ENCODE data around the gene JAKMIP3.

JAKMIP3 gene

DNA sequence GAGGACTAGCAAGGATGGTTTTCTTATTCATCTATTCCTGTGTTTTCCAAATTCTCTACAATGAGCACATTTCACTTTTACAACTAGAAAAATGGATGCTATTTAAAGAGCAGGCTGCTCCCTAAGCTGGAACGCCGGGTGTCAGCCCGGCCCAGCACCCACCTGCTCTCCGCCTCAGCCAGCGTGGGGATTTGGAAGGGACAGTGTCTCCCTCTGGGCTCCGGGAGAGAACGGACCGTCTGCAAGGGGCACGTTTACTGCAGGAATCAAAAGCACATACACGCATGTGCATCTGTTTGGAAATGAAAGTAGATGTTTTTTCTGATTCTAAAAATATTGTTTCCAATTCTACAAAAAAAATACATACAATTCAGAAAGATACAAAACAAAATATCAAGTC lies 2.3 kb upstream of the JAKMIP3 start:
- H3K4me3 ChIP-seq (replicated peaks; ENCODE audit: low read depth, low read length) = no peak overlapping the region
- no peak for DNase-seq (ENCODE audit: low read depth)
- TF ChIP-seq, protein P1, sequence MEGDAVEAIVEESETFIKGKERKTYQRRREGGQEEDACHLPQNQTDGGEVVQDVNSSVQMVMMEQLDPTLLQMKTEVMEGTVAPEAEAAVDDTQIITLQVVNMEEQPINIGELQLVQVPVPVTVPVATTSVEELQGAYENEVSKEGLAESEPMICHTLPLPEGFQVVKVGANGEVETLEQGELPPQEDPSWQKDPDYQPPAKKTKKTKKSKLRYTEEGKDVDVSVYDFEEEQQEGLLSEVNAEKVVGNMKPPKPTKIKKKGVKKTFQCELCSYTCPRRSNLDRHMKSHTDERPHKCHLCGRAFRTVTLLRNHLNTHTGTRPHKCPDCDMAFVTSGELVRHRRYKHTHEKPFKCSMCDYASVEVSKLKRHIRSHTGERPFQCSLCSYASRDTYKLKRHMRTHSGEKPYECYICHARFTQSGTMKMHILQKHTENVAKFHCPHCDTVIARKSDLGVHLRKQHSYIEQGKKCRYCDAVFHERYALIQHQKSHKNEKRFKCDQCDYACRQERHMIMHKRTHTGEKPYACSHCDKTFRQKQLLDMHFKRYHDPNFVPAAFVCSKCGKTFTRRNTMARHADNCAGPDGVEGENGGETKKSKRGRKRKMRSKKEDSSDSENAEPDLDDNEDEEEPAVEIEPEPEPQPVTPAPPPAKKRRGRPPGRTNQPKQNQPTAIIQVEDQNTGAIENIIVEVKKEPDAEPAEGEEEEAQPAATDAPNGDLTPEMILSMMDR (IDR thresholded peaks at IDR 0.05; ENCODE audit: low read length, missing control alignments) = no peak

DNA sequence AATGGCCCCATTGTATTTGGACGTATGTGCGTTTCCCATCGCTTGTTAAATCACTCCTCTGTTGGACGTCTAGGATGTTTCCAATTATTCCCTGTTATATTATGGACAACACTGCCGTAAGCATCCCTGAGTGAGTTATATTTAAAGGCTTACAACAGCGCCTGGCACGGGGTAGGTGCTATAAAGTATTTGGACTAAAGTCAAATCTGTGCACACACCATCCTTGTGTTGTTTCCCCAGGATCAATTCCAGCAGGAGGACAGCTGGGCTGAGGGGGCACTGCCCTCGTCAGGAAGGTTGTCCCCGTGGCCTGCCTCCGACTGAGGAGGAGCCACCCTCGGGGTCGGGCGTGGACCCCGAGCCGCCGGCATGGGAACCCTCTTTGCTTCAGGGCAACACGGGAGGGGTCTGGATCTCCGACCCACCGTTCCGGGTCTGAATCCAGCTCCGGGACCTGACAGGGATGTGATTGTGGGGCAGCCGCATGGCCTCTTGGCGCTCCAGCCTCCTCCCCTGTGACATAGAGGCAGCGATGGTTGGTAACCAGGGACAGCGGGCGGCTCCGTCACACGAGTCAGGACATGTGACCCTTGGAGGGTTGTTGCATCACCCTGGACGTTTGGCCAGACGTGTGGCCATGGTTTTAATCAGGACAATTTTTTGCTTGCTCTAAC lies 1.5 kb upstream of the JAKMIP3 start:
- no peak for DNase-seq (ENCODE audit: low read depth)
- no peak overlapping the region for H3K4me3 ChIP-seq (replicated peaks; ENCODE audit: low read depth, low read length)
- TF ChIP-seq, protein P1 (IDR thresholded peaks at IDR 0.05; ENCODE audit: low read length, missing control alignments) = no peak

DNA sequence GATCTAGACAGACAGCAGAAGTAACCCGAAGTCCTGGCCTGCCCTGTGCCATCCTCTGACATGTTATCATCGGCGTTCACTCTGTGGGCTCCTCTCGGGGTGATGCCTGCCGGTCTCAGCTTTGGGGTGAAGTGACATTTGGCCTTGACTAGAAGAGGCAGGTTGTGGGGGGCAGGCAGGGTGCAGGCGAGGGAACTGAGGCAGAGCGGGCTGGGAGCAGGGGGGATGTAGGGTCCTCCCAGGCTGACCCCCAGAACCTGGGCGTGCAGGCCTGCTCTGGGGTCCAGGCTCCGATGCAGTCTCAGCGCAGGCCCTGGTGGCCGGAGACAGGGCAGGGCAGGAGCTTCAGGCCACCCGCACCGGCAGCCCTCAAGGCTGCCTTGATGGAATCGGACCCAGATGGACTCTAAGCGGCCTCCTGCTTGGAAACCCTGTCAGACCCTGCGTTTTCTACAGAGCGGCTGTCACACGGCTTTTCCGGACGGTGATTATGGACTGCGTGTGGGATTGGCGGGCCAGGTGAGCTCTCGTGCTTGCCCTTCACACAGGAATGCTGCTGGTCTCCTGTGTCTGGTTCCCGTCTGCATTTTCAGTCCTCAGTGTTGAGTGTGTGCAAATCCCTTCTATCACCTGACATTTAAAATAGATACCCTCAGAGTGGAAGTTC lies 842 bp upstream of the JAKMIP3 start:
- H3K4me3 ChIP-seq (replicated peaks; ENCODE audit: low read depth, low read length) = peak overlapping the region; percentile 64
- TF ChIP-seq, protein P1 (IDR thresholded peaks at IDR 0.05; ENCODE audit: low read length, missing control alignments) = no peak
- no peak for DNase-seq (ENCODE audit: low read depth)

DNA sequence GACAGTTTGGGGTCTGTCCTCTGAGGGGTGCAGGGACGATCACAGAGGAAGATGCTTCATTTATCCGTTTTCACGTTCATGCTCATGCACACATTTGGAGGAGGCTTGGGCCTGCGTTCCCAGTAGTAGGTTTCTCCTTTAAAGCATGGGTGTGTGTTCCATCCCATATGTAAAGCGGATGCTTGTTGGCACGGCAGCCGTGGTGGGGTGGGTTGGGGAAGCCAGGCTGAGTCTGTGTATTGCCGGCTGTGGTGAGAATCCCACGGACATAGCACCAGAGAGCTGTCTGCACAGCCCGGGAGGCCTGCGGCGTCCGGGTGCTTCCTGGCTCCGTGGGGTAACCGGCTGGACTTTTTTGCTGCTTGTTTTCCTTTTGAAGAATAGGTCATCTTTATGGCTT lies 440 bp downstream of the JAKMIP3 start:
- peak; percentile 13 for DNase-seq (ENCODE audit: low read depth)
- TF ChIP-seq, protein P1 (IDR thresholded peaks at IDR 0.05; ENCODE audit: low read length, missing control alignments) = no peak
- H3K4me3 ChIP-seq (replicated peaks; ENCODE audit: low read depth, low read length) = peak overlapping the region; percentile 64

DNA sequence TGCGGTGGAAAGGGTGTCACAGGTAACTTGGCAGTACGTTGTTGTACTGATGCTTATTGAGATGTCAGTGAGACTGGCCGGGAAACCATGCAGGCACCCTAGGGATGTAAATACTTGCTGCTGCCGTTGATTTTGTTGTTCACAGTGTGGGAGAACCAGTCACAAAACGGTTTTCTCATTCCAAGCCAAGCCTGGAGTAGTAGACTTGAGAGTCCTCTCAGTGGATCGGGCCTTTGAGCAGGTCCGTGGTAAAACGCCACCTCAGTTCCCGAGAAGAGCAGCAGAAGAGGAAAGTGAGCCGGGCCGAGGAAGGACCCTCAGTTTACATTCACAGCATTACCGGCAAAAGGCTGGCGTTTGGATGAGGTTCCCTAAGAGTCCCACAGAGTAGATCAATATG lies 1.1 kb downstream of the JAKMIP3 start:
- TF ChIP-seq, protein P1 (IDR thresholded peaks at IDR 0.05; ENCODE audit: low read length, missing control alignments) = no peak
- DNase-seq (ENCODE audit: low read depth) = no peak
- H3K4me3 ChIP-seq (replicated peaks; ENCODE audit: low read depth, low read length) = no peak overlapping the region

DNA sequence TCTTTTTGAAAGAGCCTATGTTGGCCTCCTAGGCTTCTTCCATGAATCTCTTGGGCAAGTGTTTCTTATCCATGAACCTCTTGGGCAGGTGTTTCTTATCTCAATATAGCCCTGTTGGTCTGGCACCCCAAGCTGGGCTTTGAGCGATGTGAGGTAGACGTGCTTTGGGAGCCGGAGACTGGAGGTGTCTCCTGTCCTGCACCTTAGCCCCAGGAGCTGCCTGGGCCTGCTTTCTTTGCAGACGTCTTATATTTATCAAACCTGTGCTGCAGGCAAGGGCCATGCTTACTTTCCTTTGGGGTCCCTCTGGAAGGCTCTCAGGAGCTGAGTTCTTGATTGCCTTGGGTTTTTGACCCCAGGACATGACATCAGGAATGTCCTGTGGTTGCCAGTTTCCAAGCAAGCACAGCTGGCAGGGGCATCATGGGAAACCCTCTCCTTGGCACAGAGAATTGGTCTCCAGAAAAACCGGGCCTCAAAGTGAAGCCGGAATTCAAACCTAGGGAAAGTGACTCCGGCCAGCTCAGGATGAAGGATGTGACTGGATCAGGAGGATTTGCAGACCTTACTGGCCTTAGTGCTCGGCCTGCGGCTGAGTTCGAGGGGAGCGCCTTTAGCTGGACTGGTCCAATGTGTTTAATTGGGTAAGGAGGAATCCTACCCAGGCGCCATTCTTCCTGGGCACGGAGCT lies 2.8 kb downstream of the JAKMIP3 start:
- no peak for DNase-seq (ENCODE audit: low read depth)
- no peak overlapping the region for H3K4me3 ChIP-seq (replicated peaks; ENCODE audit: low read depth, low read length)
- TF ChIP-seq, protein P1 (IDR thresholded peaks at IDR 0.05; ENCODE audit: low read length, missing control alignments) = no peak
